Stimulated activated memory B cell treated with anti-CD40 and anti-IgM and Interleukin-4, amounts not matched to agents 10 μg/mL and 1 μg/mL and 100 μg/mL, for 72 hours (primary cell): Measurements from ENCODE around the gene GALNT7.
A peak's percentile ranks its signal among the peaks of the same experiment; 100 is the strongest.

ENCODE experiments used
- ATAC-seq: fragments of 150-1000 bp; cut with Tn5 transposase; 2 replicates; pipeline ENCODE4 v1.10.0; 2021
- H3K27ac Mint-ChIP-seq: one replicate; pipeline ENCODE4 v1.8.0; 2022; ENCODE audit warnings: mild to moderate bottlenecking, mixed read lengths
- H3K27me3 Mint-ChIP-seq: one replicate; pipeline ENCODE4 v1.8.0; 2022; ENCODE audit warnings: mixed read lengths
- H3K36me3 Mint-ChIP-seq: one replicate; pipeline ENCODE4 v1.8.0; 2022; ENCODE audit warnings: mixed read lengths
- H3K4me1 Mint-ChIP-seq: one replicate; pipeline ENCODE4 v1.8.0; 2022; ENCODE audit warnings: mixed read lengths
- H3K4me3 Mint-ChIP-seq: one replicate; pipeline ENCODE4 v1.8.0; 2022; ENCODE audit warnings: mild to moderate bottlenecking, moderate library complexity, mixed read lengths
- H3K9me3 Mint-ChIP-seq: one replicate; pipeline ENCODE4 v1.8.0; 2022; ENCODE audit warnings: mixed read lengths

Gene GALNT7

DNA sequence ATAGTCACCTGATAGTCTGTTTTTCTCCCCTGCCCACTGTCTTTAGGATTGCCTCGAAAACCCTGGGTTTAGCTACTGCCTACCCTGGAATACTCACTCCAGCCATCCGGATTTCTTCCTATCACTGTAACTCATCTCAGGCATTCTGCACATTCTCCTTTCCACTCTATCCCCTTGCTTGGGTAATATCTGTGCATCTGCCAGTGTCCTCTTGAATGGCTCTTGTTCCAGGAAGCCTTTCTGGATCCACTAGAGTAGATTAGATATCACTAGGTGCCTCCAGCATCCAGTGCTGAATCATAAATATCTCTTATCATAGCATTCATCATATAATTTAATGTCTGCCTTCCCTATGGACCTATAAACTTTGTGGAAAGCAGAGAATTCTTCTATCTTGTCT lies 17.1 kb upstream of the GALNT7 start:
- Mint-ChIP-seq H3K4me3 (no peak overlapping the region), H3K27ac (no peak overlapping the region), H3K9me3 (no peaks in the 10 kb centered on the region), H3K36me3 (no peaks in the 10 kb centered on the region), H3K4me1 (no peaks in the 10 kb centered on the region), H3K27me3 (no peaks in the 10 kb centered on the region)
- ATAC-seq = no peak

DNA sequence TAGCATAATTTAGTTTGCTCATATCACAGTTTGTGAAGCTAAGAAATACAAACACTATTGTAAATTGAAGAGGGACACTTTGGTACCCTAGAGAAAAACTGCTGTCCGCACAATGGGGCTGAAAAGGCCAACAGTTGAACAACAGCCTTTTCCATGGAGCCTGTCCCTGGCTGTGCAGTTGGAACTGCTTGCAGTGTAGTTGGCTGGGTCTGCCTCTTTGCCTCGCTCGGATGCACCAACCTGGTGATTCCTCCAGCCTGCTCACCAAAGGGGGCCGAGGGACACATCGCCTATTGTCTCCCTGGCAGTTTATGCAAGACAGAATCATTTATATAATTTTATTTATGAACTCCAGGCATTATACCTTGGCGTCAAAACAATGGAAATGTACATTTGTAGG lies 16.5 kb upstream of the GALNT7 start:
- H3K4me1 Mint-ChIP-seq = no peaks in the 10 kb centered on the region
- H3K36me3 Mint-ChIP-seq = no peaks in the 10 kb centered on the region
- H3K4me3 Mint-ChIP-seq = no peak overlapping the region
- no peaks in the 10 kb centered on the region for H3K27me3 Mint-ChIP-seq
- ATAC-seq = no peak
- no peak overlapping the region for H3K27ac Mint-ChIP-seq
- H3K9me3 Mint-ChIP-seq = no peaks in the 10 kb centered on the region

DNA sequence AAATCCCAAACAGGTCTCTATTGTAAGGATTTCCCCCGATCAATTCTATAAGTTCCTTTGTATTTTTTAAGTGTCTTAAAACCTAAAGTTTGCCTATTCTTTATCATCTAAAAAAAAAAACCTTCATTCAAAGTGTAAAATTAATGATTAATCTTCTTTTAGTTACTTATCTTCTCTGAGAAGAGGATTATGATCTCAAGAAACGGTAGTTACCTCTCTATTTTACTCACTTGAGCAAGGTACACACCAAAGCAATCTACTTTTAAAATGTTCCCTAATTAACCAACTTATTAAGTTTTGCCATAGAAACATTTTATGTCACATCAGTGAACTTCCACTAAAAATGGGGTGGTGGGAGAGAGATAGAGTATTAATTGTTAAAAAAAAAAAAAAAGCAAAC lies 15.2 kb upstream of the GALNT7 start:
- no peaks in the 10 kb centered on the region for H3K4me1 Mint-ChIP-seq
- no peaks in the 10 kb centered on the region for H3K9me3 Mint-ChIP-seq

DNA sequence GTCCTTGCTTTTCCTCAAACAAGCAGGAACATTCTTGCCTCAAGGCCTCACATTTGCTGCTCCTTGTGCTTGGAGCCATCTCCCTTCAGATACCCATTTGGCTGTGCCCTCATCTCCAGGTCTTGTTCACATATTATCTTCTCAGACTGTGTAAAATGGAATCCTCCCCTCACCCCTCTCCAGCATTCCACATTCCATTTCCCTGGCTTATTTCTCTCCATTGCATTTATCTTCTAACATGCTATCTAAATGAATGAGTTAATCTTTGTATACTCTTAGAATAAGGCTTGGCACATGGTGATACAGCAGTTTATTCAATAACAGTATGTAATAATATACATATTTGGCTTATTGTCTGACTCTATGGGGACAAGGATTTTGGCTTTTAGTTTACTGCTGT lies 8.8 kb upstream of the GALNT7 start:
- ATAC-seq = no peak
- Mint-ChIP-seq H3K9me3 (no peaks in the 10 kb centered on the region), H3K4me1 (no peaks in the 10 kb centered on the region)

More for the DNA sequence above, 15.2 kb upstream of the GALNT7 start:
- no peak overlapping the region for H3K27ac Mint-ChIP-seq
- no peak overlapping the region for H3K4me3 Mint-ChIP-seq
- ATAC-seq = no peak
- H3K36me3 Mint-ChIP-seq = no peaks in the 10 kb centered on the region
- H3K27me3 Mint-ChIP-seq = no peaks in the 10 kb centered on the region

GRCh38 chr4:173160871-173161270 lies 7.7 kb upstream of the GALNT7 start:
- ATAC-seq = no peak
- Mint-ChIP-seq H3K27me3 (no peaks in the 10 kb centered on the region), H3K4me3 (no peak overlapping the region), H3K9me3 (no peaks in the 10 kb centered on the region), H3K36me3 (no peaks in the 10 kb centered on the region), H3K27ac (no peak overlapping the region), H3K4me1 (no peaks in the 10 kb centered on the region)

More for the DNA sequence above, 8.8 kb upstream of the GALNT7 start:
- Mint-ChIP-seq H3K27ac (no peak overlapping the region), H3K4me3 (no peak overlapping the region), H3K36me3 (no peaks in the 10 kb centered on the region), H3K27me3 (no peaks in the 10 kb centered on the region)

- H3K9me3 Mint-ChIP-seq = no peaks in the 10 kb centered on the region
- no peak overlapping the region for H3K27ac Mint-ChIP-seq
- no peak for ATAC-seq
- H3K4me3 Mint-ChIP-seq = no peak overlapping the region
- H3K27me3 Mint-ChIP-seq = no peaks in the 10 kb centered on the region
- H3K36me3 Mint-ChIP-seq = no peaks in the 10 kb centered on the region
- H3K4me1 Mint-ChIP-seq = no peaks in the 10 kb centered on the region
These were observed 7.3 kb upstream of the GALNT7 start for GRCh38 chr4:173161311-173161710.

GRCh38 chr4:173165706-173166105 lies 2.9 kb upstream of the GALNT7 start:
- H3K4me1 Mint-ChIP-seq = peaks cover 14% of the 10 kb centered on the region
- no peak overlapping the region for H3K27ac Mint-ChIP-seq
- no peak for ATAC-seq
- H3K4me3 Mint-ChIP-seq = no peak overlapping the region
- H3K27me3 Mint-ChIP-seq = no peaks in the 10 kb centered on the region
- H3K9me3 Mint-ChIP-seq = no peaks in the 10 kb centered on the region
- H3K36me3 Mint-ChIP-seq = no peaks in the 10 kb centered on the region

DNA sequence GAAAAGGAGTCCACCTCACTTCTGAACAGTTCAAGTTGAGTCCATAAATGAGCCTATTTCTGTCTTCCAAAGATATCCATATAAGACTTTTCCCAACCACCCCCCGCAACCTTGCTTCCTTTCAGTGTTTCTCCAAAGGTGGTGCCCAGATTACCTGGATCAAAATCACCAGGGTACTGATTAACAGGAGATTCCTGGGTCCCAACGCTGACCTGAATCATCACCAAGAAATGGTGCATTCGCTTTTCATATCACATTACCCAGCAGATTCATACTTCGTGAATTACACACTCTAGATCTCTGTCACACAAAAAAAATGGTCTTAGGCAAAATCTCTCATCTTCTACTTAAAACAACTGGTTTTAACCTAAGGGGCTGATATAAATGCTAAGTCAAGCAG lies 2.1 kb upstream of the GALNT7 start:
- Mint-ChIP-seq H3K36me3 (no peaks in the 10 kb centered on the region), H3K27ac (no peak overlapping the region), H3K4me3 (no peak overlapping the region), H3K27me3 (no peaks in the 10 kb centered on the region), H3K4me1 (peaks cover 20% of the 10 kb centered on the region), H3K9me3 (no peaks in the 10 kb centered on the region)
- ATAC-seq = no peak

- ATAC-seq = no peak
- Mint-ChIP-seq H3K27ac (peak overlapping the region; percentile 89), H3K36me3 (no peaks in the 10 kb centered on the region), H3K4me3 (peak overlapping the region; percentile 95), H3K4me1 (peaks cover 28% of the 10 kb centered on the region), H3K27me3 (no peaks in the 10 kb centered on the region), H3K9me3 (no peaks in the 10 kb centered on the region)
These were observed 734 bp upstream of the GALNT7 start for GRCh38 chr4:173167758-173168395.

DNA sequence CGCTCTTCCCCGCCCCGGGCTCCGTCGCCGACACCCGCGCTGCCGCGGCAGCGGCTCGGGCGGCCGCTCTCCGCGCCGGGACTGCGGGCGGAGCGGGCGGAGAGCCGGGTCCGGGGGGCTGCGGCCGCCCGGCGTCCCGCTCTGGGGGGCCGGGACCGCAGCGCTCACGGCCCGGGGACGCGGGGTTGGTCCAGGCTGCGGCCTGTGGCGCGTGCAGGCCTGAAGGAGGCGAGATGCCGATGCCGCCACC lies 492 bp downstream of the GALNT7 start:
- no peak for ATAC-seq
- Mint-ChIP-seq H3K4me3 (no peak overlapping the region), H3K9me3 (no peaks in the 10 kb centered on the region), H3K27ac (peak overlapping the region; percentile 89), H3K4me1 (peaks cover 38% of the 10 kb centered on the region), H3K27me3 (no peaks in the 10 kb centered on the region), H3K36me3 (no peaks in the 10 kb centered on the region)

GRCh38 chr4:173169428-173170181 lies 994 bp downstream of the GALNT7 start:
- H3K9me3 Mint-ChIP-seq = no peaks in the 10 kb centered on the region
- H3K27me3 Mint-ChIP-seq = no peaks in the 10 kb centered on the region
- H3K4me3 Mint-ChIP-seq = peak overlapping the region; percentile 79
- H3K4me1 Mint-ChIP-seq = peaks cover 40% of the 10 kb centered on the region
- no peaks in the 10 kb centered on the region for H3K36me3 Mint-ChIP-seq
- H3K27ac Mint-ChIP-seq = peak overlapping the region; percentile 75
- peak; percentile 91 for ATAC-seq

- Mint-ChIP-seq H3K27ac (peak overlapping the region; percentile 75), H3K27me3 (no peaks in the 10 kb centered on the region), H3K4me1 (peaks cover 44% of the 10 kb centered on the region), H3K4me3 (peak overlapping the region; percentile 79), H3K9me3 (no peaks in the 10 kb centered on the region), H3K36me3 (no peaks in the 10 kb centered on the region)
- ATAC-seq = no peak
These were observed 1.7 kb downstream of the GALNT7 start for GRCh38 chr4:173170182-173170778.

- no peak overlapping the region for H3K27ac Mint-ChIP-seq
- peaks cover 50% of the 10 kb centered on the region for H3K4me1 Mint-ChIP-seq
- no peak overlapping the region for H3K4me3 Mint-ChIP-seq
These were observed 2.5 kb downstream of the GALNT7 start for GRCh38 chr4:173171098-173171497.

GRCh38 chr4:173171987-173172386 lies 3.4 kb downstream of the GALNT7 start:
- H3K27me3 Mint-ChIP-seq = no peaks in the 10 kb centered on the region
- ATAC-seq = no peak
- H3K4me1 Mint-ChIP-seq = peaks cover 59% of the 10 kb centered on the region
- no peak overlapping the region for H3K27ac Mint-ChIP-seq
- no peaks in the 10 kb centered on the region for H3K9me3 Mint-ChIP-seq
- H3K4me3 Mint-ChIP-seq = no peak overlapping the region
- no peaks in the 10 kb centered on the region for H3K36me3 Mint-ChIP-seq

More at GRCh38 chr4:173171098-173171497, 2.5 kb downstream of the GALNT7 start:
- Mint-ChIP-seq H3K36me3 (no peaks in the 10 kb centered on the region), H3K27me3 (no peaks in the 10 kb centered on the region), H3K9me3 (no peaks in the 10 kb centered on the region)
- no peak for ATAC-seq

- Mint-ChIP-seq H3K9me3 (no peaks in the 10 kb centered on the region), H3K27me3 (no peaks in the 10 kb centered on the region), H3K4me3 (no peak overlapping the region), H3K36me3 (no peaks in the 10 kb centered on the region), H3K27ac (no peak overlapping the region), H3K4me1 (peaks cover 60% of the 10 kb centered on the region)
- no peak for ATAC-seq
These were observed 5.6 kb downstream of the GALNT7 start for GRCh38 chr4:173174184-173174583.

- Mint-ChIP-seq H3K4me1 (peaks cover 60% of the 10 kb centered on the region), H3K27ac (no peak overlapping the region), H3K36me3 (no peaks in the 10 kb centered on the region), H3K9me3 (no peaks in the 10 kb centered on the region), H3K4me3 (no peak overlapping the region), H3K27me3 (no peaks in the 10 kb centered on the region)
- no peak for ATAC-seq
These were observed 6.0 kb downstream of the GALNT7 start for GRCh38 chr4:173174594-173175012.
